ENCODE measurements around the gene GOLIM4. TPM values are rescaled to one million over a fixed set of nuclear protein-coding genes. Genes with fewer than 3 reads are reported as not detected.

The GOLIM4 gene
- total and polyA plus RNA-seq, 2 experiments from 2014 or later = 34.4 to 50.5 TPM

GRCh38 chr3:168091941-168092340, 3.8 kb downstream of the GOLIM4 start:
- Mint-ChIP-seq H3K4me3 (no peak overlapping the region), H3K27ac (no peak overlapping the region), H3K4me1 (peaks cover 58% of the 10 kb centered on the region), H3K27me3 (ENCODE audit: insufficient read depth, low read depth, poor library complexity) (peaks cover 6% of the 10 kb centered on the region), H3K36me3 (ENCODE audit: low read depth) (no peaks in the 10 kb centered on the region), H3K9me3 (no peaks in the 10 kb centered on the region)
- no peak for DNase-seq (ENCODE audit: low spot score)
- no peak for ATAC-seq
- Histone ChIP-seq H3K4me1 (ENCODE audit: insufficient read depth) (peaks cover 52% of the 10 kb centered on the region), H3K4me3 (no peak overlapping the region), H3K9me2 (ENCODE audit: insufficient read depth) (no peaks in the 10 kb centered on the region), H3F3A (replicated peaks; ENCODE audit: low read depth) (no peaks in the 10 kb centered on the region; the same call in 1 of the 2 replicates), H3K27me3 (ENCODE audit: insufficient read depth) (no peaks in the 10 kb centered on the region), H3K79me2 (replicated peaks; ENCODE audit: insufficient read depth) (peaks cover 75% of the 10 kb centered on the region), H2AFZ (no peak overlapping the region), H4K20me1 (replicated peaks; ENCODE audit: insufficient read depth) (peaks cover 7% of the 10 kb centered on the region; the same call in 1 of the 2 replicates), H3K36me3 (ENCODE audit: insufficient read depth) (no peaks in the 10 kb centered on the region), H3K27ac (ENCODE audit: low read depth) (no peak overlapping the region), H3K4me2 (peak overlapping the region; percentile 92; the same call in 1 of the 2 replicates)
- TF ChIP-seq POLR2AphosphoS5 (IDR thresholded peaks at IDR 0.05; ENCODE audit: low read depth) (no peak), ZNF462 (CRISPR knock-in tag; IDR thresholded peaks at IDR 0.05) (no peak), CTCF (conservative IDR thresholded peaks at IDR 0.05; ENCODE audit: low read depth in 2 of 2) (no peak), EZH2 (IDR thresholded peaks at IDR 0.05; ENCODE audit: low read depth, unreplicated experiment) (no peak)
